ENCODE measurements around the gene RGMB.

DNA sequence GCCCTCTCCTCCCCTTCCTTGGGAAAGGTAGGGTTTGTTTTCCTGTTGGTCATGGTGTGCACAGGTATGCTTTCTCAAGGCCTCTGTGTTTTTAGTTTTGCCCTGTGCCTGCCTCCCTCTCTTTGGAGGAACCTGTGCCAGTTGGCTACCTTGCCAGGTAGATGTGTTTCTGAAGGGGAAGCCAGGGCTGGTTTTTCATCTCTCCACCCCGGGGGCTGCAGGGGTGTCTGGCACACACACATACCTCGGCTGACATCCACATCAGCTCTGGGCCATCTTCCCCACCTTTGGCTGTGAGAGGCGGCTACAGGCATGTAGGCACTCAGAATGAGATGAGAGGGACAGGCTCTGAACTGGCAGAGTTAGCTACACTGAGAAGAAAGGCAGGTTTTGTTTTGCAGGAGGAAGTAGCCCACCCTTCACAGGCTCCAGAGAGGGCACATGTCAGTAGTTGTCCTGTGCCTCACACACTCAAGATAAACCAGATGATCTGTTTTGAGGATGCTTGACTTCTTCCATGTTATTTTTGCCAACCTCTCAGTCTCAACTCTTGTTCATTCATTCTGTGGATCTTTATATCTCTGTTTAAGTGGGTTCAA, 9.7 kb downstream of the RGMB start:
- TF ChIP-seq, protein P1, sequence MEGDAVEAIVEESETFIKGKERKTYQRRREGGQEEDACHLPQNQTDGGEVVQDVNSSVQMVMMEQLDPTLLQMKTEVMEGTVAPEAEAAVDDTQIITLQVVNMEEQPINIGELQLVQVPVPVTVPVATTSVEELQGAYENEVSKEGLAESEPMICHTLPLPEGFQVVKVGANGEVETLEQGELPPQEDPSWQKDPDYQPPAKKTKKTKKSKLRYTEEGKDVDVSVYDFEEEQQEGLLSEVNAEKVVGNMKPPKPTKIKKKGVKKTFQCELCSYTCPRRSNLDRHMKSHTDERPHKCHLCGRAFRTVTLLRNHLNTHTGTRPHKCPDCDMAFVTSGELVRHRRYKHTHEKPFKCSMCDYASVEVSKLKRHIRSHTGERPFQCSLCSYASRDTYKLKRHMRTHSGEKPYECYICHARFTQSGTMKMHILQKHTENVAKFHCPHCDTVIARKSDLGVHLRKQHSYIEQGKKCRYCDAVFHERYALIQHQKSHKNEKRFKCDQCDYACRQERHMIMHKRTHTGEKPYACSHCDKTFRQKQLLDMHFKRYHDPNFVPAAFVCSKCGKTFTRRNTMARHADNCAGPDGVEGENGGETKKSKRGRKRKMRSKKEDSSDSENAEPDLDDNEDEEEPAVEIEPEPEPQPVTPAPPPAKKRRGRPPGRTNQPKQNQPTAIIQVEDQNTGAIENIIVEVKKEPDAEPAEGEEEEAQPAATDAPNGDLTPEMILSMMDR (IDR thresholded peaks at IDR 0.05; ENCODE audit: extremely low read depth in 1 of 2, insufficient read depth in 1 of 2, low read depth in 1 of 2, low read length in 2 of 2): no peak
- TF ChIP-seq, protein P2, sequence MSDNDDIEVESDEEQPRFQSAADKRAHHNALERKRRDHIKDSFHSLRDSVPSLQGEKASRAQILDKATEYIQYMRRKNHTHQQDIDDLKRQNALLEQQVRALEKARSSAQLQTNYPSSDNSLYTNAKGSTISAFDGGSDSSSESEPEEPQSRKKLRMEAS (IDR thresholded peaks at IDR 0.05; ENCODE audit: insufficient read depth, insufficient read length): no peak
- no peak for TF ChIP-seq POLR2A (IDR thresholded peaks at IDR 0.05; ENCODE audit: low read depth, low read length)
- no peak for TF ChIP-seq EZH2 (IDR thresholded peaks at IDR 0.05; ENCODE audit: borderline replicate concordance, low read depth, low read length, severe bottlenecking)
- TF ChIP-seq JUN (IDR thresholded peaks at IDR 0.05; ENCODE audit: borderline replicate concordance, insufficient read depth, insufficient read length, low read depth): no peak
- TF ChIP-seq FOS (IDR thresholded peaks at IDR 0.05; ENCODE audit: borderline replicate concordance, insufficient read depth, low read length): no peak
- no peak for TF ChIP-seq GATA2 (IDR thresholded peaks at IDR 0.05; ENCODE audit: insufficient read depth, insufficient read length, low read depth, low read length)

Measured in endothelial cell of umbilical vein (primary cell).